ENCODE data around the gene RBM6.
"Not testable (repeated sequence)": the region's sequence is repeated elsewhere in the genome, so short reads cannot be mapped to it uniquely, and the experiment has no call there.

The RBM6 gene

DNA sequence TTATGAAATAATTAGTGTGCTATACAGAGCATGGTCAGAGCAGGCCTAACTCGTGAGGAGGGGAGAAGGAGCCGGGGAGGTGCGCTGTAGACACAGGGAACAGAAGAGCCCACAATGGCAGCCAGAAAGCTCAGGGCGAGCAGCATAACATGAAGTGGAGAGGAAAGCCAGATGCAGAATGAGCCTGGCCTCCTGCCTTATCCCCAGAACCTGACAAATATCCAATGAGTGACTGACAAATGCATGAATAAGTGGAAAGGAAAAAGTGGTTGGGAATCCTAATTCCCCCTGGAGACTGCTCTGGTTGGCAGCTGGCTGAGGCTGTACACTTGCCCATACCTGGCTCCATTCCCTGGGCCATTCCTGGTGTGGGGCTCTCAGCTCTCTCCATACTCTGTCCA, 27.1 kb upstream of the RBM6 start:
- peak; percentile 56 for DNase-seq (ENCODE audit: low read depth, low spot score)

GRCh38 chr3:49914906-49915305, 25.0 kb upstream of the RBM6 start:
- DNase-seq (ENCODE audit: low read depth, low spot score) = no peak

- DNase-seq (ENCODE audit: low read depth, low spot score) = no peak
These were observed 23.3 kb upstream of the RBM6 start for GRCh38 chr3:49916686-49917085.

DNA sequence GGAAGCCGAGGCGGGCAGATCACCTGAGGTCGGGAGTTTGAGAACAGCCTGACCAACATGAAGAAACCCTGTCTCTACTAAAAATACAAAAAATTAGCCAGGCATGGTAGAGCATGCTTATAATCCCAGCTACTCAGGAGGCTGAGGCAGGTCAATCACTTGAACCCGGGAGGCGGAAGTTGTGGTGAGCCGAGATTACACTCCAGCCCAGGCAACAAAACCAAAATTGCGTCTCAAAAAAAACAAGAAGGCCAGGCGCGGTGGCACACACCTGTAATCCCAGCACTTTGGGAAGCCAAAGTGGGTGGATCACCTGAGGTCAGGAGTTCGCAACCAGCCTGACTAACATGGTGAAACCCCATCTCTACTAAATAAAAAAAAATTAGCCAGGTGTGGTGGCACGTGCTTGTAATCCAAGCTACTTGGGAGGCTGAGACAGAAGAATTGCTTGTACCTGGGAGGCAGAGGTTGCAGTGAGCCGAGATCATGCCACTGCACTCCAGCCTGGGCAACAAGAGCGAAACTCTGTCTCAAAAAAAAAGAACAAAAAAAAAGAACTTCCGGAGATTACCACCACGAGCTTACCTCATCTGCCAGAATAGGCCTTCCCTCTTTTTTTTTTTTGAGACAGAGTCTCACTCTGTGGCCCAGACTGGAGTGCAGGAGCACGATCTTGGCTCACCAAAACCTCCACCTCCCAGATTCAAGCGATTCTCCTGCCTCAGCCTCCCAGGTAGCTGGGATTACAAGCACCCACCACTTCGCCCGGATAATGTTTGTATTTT, 22.0 kb upstream of the RBM6 start:
- not testable (repeated sequence) for DNase-seq (ENCODE audit: low read depth, low spot score)

- DNase-seq (ENCODE audit: low read depth, low spot score) = no peak
These were observed 15.3 kb upstream of the RBM6 start for GRCh38 chr3:49924683-49925082.

DNA sequence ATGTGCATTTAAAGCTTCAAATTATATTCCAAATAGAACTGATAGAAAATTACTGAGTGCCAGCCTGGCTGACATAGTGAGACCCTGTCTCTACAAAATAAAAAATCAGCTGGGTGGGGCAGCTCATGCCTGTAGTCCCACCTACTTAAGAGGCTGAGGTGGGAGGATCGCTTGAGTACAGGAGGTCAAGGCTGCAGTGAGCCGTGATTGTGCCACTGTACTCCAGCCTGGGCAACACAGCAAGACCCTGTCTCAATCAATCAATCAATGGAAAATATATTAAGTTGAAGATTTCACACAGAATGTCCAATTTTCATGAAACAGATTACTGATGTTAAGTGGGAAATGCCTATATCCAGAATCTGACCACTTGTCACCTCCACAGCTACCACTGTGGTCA, 14.5 kb upstream of the RBM6 start:
- DNase-seq (ENCODE audit: low read depth, low spot score) = no peak

DNA sequence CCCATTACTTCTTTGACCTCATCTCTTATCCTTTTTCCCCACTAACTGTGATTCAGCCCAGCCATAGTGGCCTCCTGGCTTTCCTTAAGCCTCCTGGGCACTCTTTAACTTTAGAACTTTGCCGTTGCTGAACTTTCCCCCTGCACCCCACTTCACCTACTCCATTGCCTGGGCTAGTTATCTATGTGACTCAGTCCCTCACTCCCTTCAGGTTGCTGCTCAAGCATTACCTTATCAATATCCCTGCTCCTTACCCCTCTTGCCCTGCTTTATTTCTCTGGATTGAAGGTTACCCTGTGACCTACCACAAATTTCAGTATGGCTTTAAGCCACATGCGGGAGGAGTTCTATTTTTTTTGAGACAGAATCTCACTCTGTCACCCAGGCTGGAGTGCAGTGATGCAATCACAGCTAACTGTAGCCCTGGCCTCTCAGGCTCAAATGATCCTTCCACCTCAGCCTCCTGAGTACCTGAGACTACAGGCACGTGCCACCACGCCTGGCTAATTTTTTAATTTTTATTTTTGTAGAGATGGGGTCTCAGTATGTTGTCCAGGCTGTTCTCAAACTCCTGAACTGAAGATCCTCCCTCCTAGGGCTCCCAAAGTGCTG, 13.7 kb upstream of the RBM6 start:
- no peak for DNase-seq (ENCODE audit: low read depth, low spot score)

- DNase-seq (ENCODE audit: low read depth, low spot score) = no peak
These were observed 12.2 kb upstream of the RBM6 start for GRCh38 chr3:49927798-49928197.

DNA sequence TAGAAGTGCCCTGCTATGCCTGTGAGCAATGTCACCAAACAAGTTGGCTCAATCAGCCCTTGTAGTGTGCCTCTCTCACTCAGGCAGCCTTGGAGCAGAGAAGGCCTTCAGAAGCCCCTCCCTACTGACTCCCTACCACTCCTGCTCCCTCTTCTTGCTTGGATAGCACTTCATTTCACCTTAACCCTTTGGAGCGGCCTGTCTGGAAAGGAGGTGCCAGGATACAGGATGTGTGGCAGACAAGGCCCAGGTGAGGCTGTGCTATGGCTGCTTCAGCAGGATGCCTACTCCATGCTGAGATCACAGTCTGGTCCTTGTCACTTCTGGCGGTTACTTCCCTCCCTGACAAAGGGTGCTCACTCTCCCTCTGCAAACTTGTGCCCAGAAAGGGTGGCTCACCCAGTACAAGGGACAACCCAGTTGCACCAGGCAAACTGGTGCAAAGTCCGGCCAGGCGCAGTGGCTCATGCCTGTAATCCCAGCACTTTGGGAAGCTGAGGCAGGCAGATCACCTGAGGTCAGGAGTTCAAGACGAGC, 11.4 kb upstream of the RBM6 start:
- DNase-seq (ENCODE audit: low read depth, low spot score) = peak; percentile 53

DNA sequence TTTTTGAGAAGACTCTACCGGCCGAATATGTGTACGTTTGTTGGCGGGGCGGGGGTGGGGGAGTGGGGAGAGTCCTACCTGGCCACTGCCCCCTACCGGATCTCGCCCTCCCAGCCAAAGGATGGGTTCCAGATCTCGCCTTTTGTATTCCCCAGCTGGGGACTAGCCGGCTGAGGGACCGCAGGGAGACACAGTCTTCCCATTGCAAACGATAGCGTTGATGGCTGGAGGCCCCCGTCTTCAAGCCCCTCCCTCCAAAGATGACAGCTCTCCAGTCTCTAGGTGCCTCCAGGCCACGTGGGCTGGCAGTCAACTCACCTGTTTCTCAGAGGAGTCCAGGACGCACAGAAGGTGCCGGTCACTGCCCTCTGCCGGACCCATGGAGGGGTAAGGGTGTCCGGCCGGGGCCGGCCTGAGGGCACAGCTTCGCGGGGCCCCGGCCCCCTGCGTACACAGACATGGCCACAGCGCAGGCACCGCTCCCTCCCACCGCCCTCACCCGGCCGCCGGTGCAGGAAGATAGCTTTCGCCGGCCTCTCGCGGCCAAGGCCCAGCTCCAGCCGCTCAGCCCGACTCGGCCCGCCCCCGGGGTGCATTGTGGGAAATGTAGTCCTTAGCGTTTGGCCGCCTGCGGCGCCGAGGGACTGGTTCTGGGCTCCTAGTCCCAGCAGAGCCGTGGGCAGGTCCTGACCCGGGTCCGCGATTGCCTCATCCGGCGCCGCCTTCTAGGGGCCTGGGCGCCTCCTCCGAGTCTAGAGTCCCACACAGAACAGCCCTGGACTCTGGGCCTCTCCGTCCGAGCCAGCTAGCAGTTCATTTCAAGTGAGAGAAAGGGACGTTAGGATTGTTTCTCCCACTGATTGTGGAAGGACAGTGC, 10.4 kb upstream of the RBM6 start, which contains the start of gene MON1A:
MON1A (minus strand) TSS at position 521 of the 877 bp plus-strand sequence. CDS start 16,465 bp downstream, outside the sequence.
- DNase-seq (ENCODE audit: low read depth, low spot score) = peak; percentile 98

DNA sequence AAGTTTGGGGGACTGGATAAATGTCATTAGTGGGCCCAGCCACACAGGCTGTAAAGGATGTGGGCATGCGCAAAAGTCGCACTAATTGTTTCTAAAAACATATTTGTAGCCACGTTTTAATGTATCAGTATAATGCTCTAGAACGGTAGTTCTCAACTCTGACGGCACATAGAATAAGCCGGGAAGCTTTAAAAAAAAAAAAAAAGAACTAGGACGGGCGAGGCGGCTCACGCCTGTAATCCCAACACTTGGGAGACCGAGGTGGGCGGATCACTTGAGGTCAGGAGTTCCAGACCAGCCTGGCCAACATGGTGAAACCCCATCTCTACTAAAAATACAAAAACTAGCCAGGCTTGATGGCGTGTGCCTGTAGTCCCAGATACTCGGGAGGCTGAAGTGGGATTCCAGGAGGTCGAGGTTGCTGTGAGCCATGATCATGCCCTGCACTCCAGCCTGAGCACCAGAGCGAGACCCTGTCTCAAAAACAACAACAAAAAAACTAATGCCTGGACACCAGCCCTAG, 9.7 kb upstream of the RBM6 start:
- no peak for DNase-seq (ENCODE audit: low read depth, low spot score)

DNA sequence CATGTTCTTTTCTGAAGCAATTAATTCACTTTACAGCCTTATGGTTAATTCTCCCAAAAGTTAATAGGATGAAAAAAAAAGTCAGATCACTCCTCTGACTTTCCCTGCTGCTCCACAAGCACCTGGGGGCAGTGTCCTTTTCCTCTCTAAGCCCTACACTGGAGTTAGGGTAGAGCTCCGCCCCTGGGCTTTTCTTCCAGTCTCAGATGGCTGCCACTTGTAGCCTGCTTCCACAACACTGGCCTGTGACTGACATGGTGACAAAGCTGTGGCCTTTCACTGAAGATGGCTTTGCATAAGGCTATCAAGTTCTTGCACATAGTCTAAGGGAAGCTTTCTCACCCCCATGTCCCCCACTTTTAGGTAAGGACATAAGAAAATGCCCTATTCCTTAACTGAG, 9.0 kb upstream of the RBM6 start:
- peak; percentile 81 for DNase-seq (ENCODE audit: low read depth, low spot score)

GRCh38 chr3:49932281-49932680, 7.7 kb upstream of the RBM6 start:
- not testable (repeated sequence) for DNase-seq (ENCODE audit: low read depth, low spot score)

GRCh38 chr3:49937090-49937489, 2.9 kb upstream of the RBM6 start:
- no peak for DNase-seq (ENCODE audit: low read depth, low spot score)

- DNase-seq (ENCODE audit: low read depth, low spot score) = no peak
These were observed 808 bp downstream of the RBM6 start for GRCh38 chr3:49940667-49941249.

GRCh38 chr3:49942651-49943050, 2.7 kb downstream of the RBM6 start:
- DNase-seq (ENCODE audit: low read depth, low spot score) = no peak

DNA sequence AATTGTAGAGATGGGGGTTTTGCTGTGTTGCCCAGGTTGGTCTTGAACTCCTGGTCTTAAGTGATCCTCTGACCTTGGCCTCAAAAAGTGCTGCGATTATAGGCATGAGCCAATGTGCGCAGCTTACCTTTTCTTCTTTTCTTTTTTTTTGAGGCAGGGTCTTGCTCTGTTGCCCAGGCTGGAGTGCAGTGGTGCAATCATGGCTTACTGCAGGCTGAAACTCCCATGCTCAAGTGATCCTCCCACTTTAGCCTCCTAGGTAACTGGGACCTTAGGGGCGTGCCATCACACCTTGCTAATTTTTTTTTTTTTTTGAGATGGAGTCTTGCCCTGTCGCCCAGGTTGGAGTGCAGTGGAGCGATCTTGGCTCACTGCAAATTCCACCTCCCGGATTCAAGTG, 13.0 kb downstream of the RBM6 start:
- no peak for DNase-seq (ENCODE audit: low read depth, low spot score)

- DNase-seq (ENCODE audit: low read depth, low spot score) = no peak
These were observed 15.7 kb downstream of the RBM6 start for GRCh38 chr3:49955636-49956035.

GRCh38 chr3:49966233-49966942, 26.4 kb downstream of the RBM6 start:
- no peak for DNase-seq (ENCODE audit: low read depth, low spot score)

GRCh38 chr3:49967291-49967690, 27.3 kb downstream of the RBM6 start:
- no peak for DNase-seq (ENCODE audit: low read depth, low spot score)

GRCh38 chr3:49968346-49968745, 28.4 kb downstream of the RBM6 start:
- no peak for DNase-seq (ENCODE audit: low read depth, low spot score)

All from ELF-1 (cell line).